GM19452 (cell line): ENCODE measurements around the gene IGF2BP2.
"Not testable (repeated sequence)": the region's sequence is repeated elsewhere in the genome, so short reads cannot be mapped to it uniquely, and the experiment has no call there.

Experiments
- ATAC-seq: cut with Tn5 transposase; IDR thresholded peaks from one replicate; pipeline ENCODE4 v1.9.1; 2021; ENCODE audit not compliant: unreplicated experiment

IGF2BP2 gene

GRCh38 chr3:185678027-185678426, 146.8 kb downstream of the IGF2BP2 start:
- ATAC-seq, result no peak

GRCh38 chr3:185677146-185677829, 147.6 kb downstream of the IGF2BP2 start:
- no peak for ATAC-seq

- no peak for ATAC-seq
Measured at GRCh38 chr3:185667574-185667973, 157.3 kb downstream of the IGF2BP2 start.

GRCh38 chr3:185663929-185664328, 160.9 kb downstream of the IGF2BP2 start:
- ATAC-seq, result no peak

GRCh38 chr3:185661772-185662171, 163.1 kb downstream of the IGF2BP2 start:
- no peak for ATAC-seq

- ATAC-seq, result not testable (repeated sequence)
Measured at GRCh38 chr3:185661296-185661695, 163.5 kb downstream of the IGF2BP2 start.

- no peak for ATAC-seq
Measured at GRCh38 chr3:185659942-185660921, 164.6 kb downstream of the IGF2BP2 start.

GRCh38 chr3:185658943-185659342, 165.9 kb downstream of the IGF2BP2 start:
- no peak for ATAC-seq

GRCh38 chr3:185658504-185658912, 166.3 kb downstream of the IGF2BP2 start:
- ATAC-seq, result no peak

- ATAC-seq, result no peak
Measured at GRCh38 chr3:185657691-185658503, 166.9 kb downstream of the IGF2BP2 start.

- ATAC-seq, result no peak
Measured at GRCh38 chr3:185657211-185657610, 167.6 kb downstream of the IGF2BP2 start.

- no peak for ATAC-seq
Measured at GRCh38 chr3:185656321-185656840, 168.5 kb downstream of the IGF2BP2 start.

- ATAC-seq, result no peak
Measured at GRCh38 chr3:185655426-185656320, 169.2 kb downstream of the IGF2BP2 start.

- no peak for ATAC-seq
Measured at GRCh38 chr3:185654758-185655145, 170.1 kb downstream of the IGF2BP2 start.

- no peak for ATAC-seq
Measured at GRCh38 chr3:185653949-185654757, 170.7 kb downstream of the IGF2BP2 start.

- no peak for ATAC-seq
Measured at GRCh38 chr3:185651971-185652370, 172.9 kb downstream of the IGF2BP2 start.

GRCh38 chr3:185649414-185649813, 175.4 kb downstream of the IGF2BP2 start:
- ATAC-seq, result no peak

GRCh38 chr3:185648396-185648795, 176.4 kb downstream of the IGF2BP2 start:
- ATAC-seq, result no peak

GRCh38 chr3:185647880-185648210, 177.0 kb downstream of the IGF2BP2 start:
- no peak for ATAC-seq
